ENCODE measurements around the gene HYAL2. TPM values are rescaled to one million over a fixed set of nuclear protein-coding genes. Genes with fewer than 3 reads are reported as not detected.

Gene HYAL2
- total and polyA plus RNA-seq, 9 of the 15 experiments (the other 6 are each of a cell fraction or from before 2014, with no cell fraction given): 0.36 to 22.7 (median 11.4) TPM; not detected in 1

DNA sequence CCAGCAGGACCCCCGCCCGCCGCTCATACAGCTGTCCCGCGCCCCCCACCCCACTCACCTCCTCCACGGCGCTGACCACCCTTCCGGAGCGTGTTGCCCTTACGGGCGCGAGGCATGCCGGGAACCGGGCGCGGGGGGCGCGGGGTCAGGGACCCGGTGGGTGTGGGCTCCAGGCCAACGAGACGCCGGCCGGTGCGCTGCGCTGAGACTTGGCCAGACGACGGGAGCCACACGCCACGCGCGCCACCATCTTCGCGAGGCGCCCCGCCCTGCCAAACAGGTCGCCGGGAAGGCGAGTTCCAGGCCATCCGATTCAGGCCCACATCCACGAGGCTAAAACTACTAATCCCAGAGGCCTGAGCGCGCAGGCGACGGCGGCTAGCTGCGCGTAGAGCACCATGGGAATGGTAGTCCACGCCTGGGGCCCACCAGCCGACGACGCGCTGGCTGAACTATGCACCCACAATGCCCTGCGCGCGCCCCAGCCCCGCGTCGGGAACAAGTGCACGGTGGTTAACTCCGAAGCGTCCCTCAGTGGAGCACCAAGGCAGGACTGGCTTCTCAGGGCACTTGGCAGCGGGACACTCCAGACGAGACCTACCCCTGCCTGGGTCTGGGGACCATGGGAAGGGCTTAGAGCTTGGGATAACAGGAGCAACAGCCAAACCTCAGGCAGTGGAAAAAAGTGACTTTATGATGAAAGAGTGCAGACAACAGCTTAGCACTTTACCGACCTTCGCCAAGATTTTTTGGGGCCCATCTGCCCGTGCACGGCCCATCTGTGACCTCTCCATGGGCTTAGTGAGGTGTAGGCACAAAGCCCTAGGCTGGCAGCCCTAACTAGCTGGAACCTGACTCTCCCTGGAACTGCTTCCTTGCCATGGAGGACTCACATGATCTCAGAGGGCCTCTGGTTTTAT, 30.1 kb downstream of the HYAL2 start, which contains the start of gene IFRD2 (continued):
- TF ChIP-seq KLF10 (CRISPR knock-in tag; IDR thresholded peaks at IDR 0.05): no peak
- 0 out of 2 replicates have a peak, but pooled peaks have one; percentile 37 for TF ChIP-seq ATF1 (CRISPR knock-in tag; IDR thresholded peaks at IDR 0.05)
- TF ChIP-seq ATF1 (tag; IDR thresholded peaks at IDR 0.05): peak; percentile 97
- peak; percentile 91 for TF ChIP-seq RNF2 (IDR thresholded peaks at IDR 0.05)
- TF ChIP-seq RHOXF2B (CRISPR knock-in tag; conservative IDR thresholded peaks at IDR 0.05): no peak
- no peak for TF ChIP-seq MTA2 (IDR thresholded peaks at IDR 0.05; ENCODE audit: low read depth)
- TF ChIP-seq TAF7 (tag; IDR thresholded peaks at IDR 0.05): no peak
- no peak for TF ChIP-seq WHSC1 (IDR thresholded peaks at IDR 0.05; ENCODE audit: low read length)
- no peak for TF ChIP-seq TARDBP (IDR thresholded peaks at IDR 0.05)
- TF ChIP-seq REST (IDR thresholded peaks at IDR 0.05; ENCODE audit: borderline replicate concordance): no peak
- peak; percentile 55; the same call in 1 of the 2 replicates for TF ChIP-seq REST (CRISPR knock-in tag; IDR thresholded peaks at IDR 0.05; ENCODE audit: low read depth)
- TF ChIP-seq MAZ (CRISPR knock-in tag; conservative IDR thresholded peaks at IDR 0.05 in 1 of 2, IDR thresholded peaks at IDR 0.05 in 1 of 2): peak; percentile 89 to 97
- no peak for TF ChIP-seq ZNF699 (CRISPR knock-in tag; IDR thresholded peaks at IDR 0.05; ENCODE audit: insufficient replicate concordance)
- TF ChIP-seq ZNF280A (IDR thresholded peaks at IDR 0.05; ENCODE audit: low read depth, partially characterized antibody): no peak
- peak; percentile 72; the same call in 1 of the 2 replicates for TF ChIP-seq JUN (IDR thresholded peaks at IDR 0.05; ENCODE audit: borderline replicate concordance, low read depth, low read length)
- TF ChIP-seq JUN (CRISPR knock-in tag; IDR thresholded peaks at IDR 0.05; ENCODE audit: borderline replicate concordance): no peak
- TF ChIP-seq POLR3A (IDR thresholded peaks at IDR 0.05; ENCODE audit: borderline replicate concordance, extremely low read depth, insufficient read depth, insufficient read length): no peak
- TF ChIP-seq NFIC (IDR thresholded peaks at IDR 0.05): peak; percentile 66
- no peak for TF ChIP-seq SMARCA5 (IDR thresholded peaks at IDR 0.05)
